Stimulated activated CD4-positive, alpha-beta T cell treated with anti-CD3 and anti-CD28 coated beads, Interleukin-12 subunit alpha, Interleukin-12 subunit beta, amount 100 ng/mL, for 24 hours (primary cell): ENCODE data around the gene SHC2.

Source experiments
- DNase-seq, 2 experiments: peaks; one replicate each; pipeline ENCODE4 v3.0.0-alpha.2; 2020; ENCODE audit warnings: low read depth in 2 of 2

The SHC2 gene

DNA sequence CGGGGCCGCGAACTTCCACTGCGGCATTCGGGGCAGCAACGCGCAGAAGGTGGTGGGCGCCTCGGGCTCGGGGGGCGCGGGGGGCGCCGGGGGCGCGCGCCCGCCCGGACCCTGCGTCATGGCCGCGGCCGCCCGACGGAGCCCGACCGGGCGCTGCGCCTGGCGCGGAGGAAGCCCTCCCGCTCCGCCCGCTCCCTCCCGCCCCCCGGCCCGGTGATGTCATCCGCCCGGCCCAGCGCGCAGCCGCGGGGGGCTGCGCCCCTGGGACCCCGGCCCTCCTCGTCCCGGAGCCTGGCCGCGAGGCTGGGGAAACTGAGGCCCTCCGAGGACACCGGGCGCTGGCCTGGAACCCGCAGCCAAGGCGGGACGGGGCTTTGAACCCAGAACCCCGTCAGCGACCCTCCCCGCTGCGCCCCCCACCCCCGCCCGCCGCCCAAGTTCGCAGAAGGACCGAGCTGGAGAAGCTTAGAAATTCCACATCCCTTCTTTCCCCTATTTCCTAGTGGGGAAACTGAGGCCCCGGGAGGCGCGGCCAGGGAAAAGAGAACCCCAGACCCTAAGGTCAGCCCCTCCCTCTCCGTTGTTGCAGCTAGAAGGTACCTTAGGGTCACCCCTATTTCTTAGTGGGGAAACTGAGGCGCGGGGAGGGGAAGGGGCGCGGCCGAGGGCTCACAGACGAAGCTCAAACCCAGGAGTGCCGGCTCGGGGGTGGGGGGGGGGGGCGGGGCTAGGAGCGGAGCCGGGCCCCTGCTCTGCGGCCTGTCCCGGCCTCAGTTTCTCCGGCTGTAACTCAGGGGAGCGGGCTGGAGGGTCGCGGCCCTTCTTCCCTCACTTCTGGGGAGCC is at the start of gene SHC2:
SHC2 (minus strand) TSS at position 157 of the 844 bp plus-strand sequence; CDS start at position 120, 37 bp downstream.
- no peak for DNase-seq

- DNase-seq: no peak
Measured at GRCh38 chr19:508204-509150, 47.6 kb upstream of the SHC2 start.

DNA sequence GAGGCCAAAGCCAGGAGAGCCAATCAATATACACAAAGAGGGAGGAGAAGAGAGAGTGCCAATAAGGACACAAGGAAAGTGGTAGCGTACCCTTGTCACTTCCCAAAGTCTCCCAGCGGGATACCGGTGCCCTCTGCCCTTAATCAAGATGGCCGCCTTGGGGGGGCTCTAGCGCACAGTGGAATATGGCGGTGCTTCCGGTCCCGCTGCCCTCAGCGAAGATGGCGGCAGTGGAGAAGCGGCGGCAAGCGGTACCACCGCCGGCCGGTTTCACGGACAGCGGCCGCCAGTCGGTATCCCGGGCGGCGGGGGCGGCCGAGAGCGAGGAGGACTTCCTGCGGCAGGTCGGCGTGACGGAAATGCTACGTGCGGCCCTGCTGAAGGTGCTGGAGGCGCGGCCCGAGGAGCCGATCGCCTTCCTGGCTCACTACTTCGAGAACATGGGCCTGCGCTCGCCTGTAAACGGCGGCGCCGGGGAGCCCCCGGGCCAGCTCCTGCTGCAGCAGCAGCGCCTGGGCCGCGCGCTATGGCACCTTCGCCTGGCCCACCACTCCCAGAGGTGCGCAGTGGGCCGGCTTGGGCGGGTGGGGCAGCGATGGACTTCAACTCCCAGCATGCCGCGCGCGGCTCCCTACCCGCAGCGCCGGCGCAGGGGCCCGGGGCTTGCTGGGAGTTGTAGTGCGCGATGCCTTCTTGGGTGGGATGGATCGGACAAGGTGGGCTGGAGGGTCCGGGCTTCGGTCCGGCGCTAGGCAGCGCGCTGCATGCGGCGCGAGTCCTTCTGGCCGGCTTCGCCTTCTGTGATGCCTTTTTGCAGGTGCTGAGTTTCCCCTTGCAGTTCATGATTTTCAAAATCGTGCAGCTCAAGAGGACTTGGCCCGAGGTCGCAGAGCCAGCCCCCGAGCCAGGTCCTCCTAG is 46.7 kb upstream of the SHC2 start, which contains the start of gene TPGS1:
TPGS1 (plus strand) TSS at position 212 of the 918 bp plus-strand sequence; CDS start at position 222, 10 bp downstream.
- DNase-seq: peak; percentile 74 to 80

DNA sequence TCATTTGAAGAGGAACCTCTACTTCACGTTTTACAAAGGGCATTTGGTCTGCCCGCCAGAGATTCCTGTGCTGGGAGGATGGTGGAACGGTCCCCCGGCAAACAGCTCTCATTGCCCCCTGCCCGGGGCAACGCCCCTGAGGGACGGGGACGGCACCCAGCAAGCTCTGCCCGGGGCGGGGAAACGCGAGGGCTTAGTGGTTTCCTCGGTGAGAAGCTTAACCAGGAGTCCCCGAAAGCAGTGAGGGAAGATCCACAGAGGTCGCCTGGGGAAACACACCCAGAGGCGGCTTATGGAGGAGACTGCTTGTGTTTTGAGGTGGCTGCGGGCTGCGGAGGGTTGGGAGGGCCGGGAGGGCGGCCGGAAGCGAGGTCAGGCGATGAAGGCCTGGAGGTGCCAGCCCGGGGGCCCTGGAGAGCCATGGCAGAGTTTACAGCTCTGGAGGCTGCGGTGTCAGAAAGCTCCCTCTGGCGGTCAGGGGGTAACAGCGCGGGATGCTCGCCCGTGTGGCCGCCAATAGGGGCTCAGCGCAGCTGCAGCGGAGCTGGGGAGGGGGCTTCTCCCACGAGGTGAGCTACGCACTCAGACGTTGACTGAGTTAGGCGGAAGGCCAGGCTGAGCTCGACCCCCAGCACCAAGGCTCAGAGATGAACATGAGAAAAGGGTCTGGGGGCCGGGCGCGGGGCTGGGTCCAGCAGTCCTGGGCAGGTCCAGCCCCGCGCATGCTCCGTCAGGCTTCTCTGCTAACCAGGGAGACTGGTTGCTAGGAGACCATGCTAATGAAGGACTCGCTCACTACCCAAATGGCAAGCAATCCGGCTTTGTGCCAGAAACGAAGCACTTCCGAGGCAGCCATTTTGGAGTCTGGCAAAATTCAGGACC is 45.8 kb upstream of the SHC2 start:
- peak; percentile 87 to 88 for DNase-seq

DNA sequence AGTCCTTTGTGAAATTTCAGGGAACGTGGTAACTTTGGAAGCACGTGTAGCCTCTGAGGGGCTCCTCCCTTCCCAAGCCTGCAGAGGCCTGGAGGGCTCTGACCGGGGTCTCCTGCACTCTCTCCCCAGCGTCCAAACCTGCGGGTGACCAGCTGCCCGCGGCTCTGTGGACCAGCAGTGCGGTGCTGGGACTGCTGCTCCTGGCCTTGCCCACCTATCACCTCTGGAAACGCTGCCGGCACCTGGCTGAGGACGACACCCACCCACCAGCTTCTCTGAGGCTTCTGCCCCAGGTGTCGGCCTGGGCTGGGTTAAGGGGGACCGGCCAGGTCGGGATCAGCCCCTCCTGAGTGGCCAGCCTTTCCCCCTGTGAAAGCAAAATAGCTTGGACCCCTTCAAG is 43.8 kb upstream of the SHC2 start:
- DNase-seq: no peak

- no peak for DNase-seq
Measured at GRCh38 chr19:501646-502045, 40.8 kb upstream of the SHC2 start.

- no peak for DNase-seq
Measured at GRCh38 chr19:498977-499623, 38.3 kb upstream of the SHC2 start.

- DNase-seq: no peak
Measured at GRCh38 chr19:498511-498891, 37.7 kb upstream of the SHC2 start.

- no peak for DNase-seq
Measured at GRCh38 chr19:497869-498510, 37.2 kb upstream of the SHC2 start.

DNA sequence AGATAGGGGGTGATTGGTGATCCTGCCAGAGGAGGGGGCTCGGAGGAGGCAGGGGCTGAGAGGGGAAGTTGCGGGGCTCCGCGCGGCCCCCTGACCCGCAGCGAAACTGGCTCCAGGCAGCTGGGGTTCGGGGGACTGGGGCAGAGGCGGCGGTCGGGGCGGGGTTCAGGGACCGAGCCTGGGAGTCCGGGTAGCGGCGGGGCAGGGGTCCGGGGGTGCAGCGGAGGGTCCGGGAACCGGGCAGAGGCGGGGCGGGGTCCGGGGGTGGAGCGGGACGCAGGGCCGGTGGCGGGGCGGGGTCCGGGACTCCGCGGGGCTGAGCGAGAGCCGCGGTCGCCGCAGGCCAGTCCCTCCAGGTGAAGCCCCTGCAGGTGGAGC is 36.6 kb upstream of the SHC2 start:
- no peak for DNase-seq

DNA sequence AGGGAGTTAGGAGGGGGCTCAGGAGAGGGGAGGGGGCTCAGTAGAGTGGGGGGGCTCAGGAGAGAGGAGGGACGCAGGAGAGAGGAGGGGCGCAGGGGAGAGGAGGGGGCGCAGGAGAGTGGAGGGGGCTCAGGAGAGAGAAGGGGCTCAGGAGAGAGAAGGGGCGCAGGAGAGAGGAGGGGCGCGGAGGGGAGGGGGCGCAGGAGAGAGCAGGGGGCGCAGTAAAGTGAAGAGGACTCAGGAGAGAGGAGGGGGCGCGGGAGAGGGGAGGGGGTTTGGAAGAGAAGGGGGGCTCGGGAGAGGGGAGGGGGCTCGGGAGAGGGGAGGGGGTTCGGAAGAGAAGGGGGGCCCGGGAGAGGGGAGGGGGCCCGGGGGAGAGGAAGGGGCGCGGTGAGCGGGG is 36.2 kb upstream of the SHC2 start:
- no peak for DNase-seq

DNA sequence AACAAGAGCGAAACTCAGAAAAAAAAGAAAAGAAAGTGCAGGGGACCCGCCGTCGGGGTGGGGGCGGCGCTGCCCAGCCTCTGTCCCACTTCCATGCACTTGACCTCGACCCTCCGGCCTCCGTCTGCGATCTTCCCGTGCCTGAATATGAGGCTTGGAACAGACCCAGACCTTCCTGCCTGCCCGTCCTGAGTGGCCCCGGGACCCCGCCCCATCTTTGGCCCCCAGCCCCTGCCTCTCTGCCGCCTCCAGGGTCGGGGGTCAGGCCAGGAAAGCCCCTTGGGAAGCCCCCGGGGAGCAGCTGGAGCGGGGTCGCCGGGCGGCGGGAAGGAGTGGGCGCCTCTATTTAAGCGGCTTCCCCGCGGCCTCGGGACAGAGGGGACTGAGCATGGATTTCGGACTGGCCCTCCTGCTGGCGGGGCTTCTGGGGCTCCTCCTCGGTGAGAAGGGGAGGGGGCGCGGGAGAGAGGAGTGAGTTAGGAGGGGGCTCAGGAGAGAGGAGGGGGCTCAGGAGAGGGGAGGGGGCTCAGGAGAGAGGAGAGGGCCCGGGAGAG is 35.4 kb upstream of the SHC2 start, which contains the start of gene MADCAM1:
MADCAM1 (plus strand) TSS at position 375 of the 554 bp plus-strand sequence; CDS start at position 389, 14 bp downstream.
- DNase-seq: no peak

DNA sequence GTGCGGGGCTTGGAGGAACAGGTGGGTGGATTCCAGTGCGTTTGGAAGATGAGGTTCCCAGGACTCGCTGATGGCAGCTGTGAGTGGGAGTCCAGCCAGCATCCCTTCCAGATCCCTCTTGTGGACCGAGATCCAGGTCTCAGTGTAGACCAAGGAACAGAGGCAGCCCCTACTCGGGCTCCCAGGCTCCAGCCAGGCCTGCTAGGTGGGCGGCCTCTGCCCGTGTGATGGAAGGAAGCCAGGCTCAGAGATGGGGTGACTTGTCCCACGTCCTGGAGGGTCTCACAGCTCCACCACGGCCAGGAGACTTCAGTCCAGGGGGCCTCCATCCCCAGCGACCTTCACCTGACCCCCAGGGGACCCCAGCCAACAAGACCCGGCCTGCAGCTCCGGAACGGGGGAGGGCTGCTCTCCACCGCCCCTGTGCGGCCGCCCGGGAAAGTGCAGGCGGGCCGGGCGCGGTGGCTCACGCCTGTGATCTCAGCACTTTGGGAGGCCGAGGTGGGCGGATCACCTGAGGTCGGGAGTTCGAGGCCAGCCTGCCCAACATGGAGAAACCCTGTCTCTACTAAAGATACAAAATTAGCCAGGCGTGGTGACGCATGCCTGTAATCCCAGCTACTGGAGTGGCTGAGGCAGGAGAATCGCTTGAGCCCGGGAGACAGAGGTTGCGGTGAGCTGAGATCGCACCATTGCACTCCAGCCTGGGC is 34.7 kb upstream of the SHC2 start:
- DNase-seq: peak in 1 of 2 experiments; percentile 29

DNA sequence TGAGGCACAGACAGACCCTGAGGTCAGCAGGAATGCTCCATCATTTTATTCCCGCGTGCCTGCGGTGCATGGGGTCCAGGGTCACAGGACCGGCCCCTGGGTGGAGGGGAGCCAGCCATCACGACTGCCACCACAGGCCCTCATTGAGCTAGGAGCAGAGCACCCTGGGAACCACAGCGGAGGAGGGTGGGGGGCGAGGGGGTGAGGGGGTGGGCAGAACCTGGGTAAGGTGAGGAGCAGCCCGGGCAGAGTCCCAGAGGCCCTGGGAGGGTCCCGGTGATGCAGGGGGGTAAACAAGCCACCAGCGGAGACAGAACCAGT is 34.2 kb upstream of the SHC2 start:
- no peak for DNase-seq

DNA sequence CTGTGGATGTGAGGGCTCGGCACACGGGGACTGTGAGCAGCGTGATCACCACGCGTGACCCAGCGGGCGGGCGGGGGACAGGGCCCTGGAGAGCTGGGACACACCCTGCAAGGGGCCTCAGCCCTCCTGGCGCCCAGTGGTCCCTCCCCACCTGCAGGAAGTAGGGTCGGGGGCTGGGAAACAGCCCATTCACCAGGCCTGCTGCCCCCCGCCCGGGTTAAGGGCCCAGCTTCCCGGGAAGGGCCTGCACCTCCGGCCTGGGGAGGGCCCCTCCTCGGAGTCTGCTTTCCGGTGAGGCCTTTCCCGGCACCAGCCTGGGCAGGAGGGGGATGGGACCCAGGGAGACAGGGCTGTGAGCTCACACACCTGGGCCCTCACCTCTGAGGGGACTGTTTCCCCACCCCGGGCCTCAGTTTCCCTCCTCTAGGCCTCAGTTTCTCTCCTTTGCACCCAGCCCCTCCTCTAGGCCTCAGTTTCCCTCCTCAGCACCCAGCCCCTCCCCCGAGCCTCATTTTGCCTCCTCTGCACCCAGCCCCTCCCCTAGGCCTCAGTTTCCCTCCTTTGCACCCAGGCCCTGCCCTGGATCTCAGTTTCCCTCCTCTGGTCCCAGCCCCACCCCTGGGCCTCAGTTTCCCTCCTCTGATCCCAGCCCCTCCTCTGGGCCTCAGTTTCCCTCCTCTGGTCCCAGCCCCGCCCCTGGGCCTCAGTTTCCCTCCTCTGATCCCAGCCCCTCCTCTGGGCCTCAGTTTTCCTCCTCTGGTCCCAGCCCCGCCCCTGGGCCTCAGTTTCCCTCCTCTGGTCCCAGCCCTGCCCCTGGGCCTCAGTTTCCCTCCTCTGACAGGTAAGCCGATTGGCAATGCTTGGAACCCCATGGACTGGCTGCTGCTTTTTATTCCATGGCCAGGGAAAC is 33.6 kb upstream of the SHC2 start:
- no peak for DNase-seq

GRCh38 chr19:493391-494170 is 32.7 kb upstream of the SHC2 start:
- no peak for DNase-seq

DNA sequence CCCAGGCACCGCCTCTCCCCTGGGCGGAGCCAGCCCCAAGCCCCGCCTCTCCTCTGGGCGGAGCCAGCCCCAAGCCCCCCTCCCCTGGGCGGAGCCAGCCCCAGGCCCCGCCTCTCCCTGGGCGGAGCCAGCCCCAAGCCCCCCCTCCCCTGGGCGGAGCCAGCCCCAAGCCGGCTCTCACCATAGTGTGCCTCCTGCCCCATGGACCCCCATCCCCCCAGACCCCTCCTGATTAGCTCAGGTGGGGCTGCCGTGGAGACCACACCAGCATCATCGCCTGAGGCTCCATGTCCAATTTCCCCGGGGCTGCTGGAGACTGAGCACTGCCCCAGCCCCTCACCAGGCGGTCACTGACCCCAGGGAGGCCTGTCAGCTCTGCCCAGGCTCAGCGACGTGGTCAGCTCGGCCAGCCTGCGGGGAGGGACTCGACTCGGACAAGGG is 31.3 kb upstream of the SHC2 start:
- no peak for DNase-seq
